OCI-LY3 (cell line): ENCODE results near the gene AFF2.

Experiments used
- H2AFZ ChIP-seq: fragments of 200-600, 300-600 bp; shearing (Covaris generic); 2 replicates; pipeline ENCODE4 v1.6.0; 2014; ENCODE audit warnings: antibody characterized with exemption, low read depth, low read length
- H3K27ac ChIP-seq: fragments of 200-600, 300-600 bp; sonication (generic); 2 replicates; pipeline ENCODE4 v1.5.1; 2014; ENCODE audit warnings: mild to moderate bottlenecking, low read length, moderate library complexity, mixed read lengths
- H3K27me3 ChIP-seq: fragments of 200-600, 300-600 bp; sonication (generic); 2 replicates; pipeline ENCODE4 v1.6.1; 2014; ENCODE audit warnings: low read depth, low read length, mixed read lengths
- H3K36me3 ChIP-seq: fragments of 200-600, 300-600 bp; sonication (generic); replicated peaks from 2 replicates; pipeline ENCODE3; 2014; ENCODE audit warnings: low read depth, low read length, mixed read lengths
- H3K4me1 ChIP-seq: fragments of 300-600, 200-600 bp; sonication (generic); 2 replicates; pipeline ENCODE4 v1.6.1; 2014; ENCODE audit warnings: low read length, mixed read lengths
- H3K4me2 ChIP-seq: fragments of 200-600, 300-600 bp; sonication (generic); 2 replicates; pipeline ENCODE4 v1.6.1; 2014; ENCODE audit warnings: low read length, mixed read lengths
- H3K4me3 ChIP-seq: fragments of 300-600, 200-600 bp; sonication (generic); 2 replicates; pipeline ENCODE4 v1.5.1; 2014; ENCODE audit warnings: antibody characterized with exemption, mild to moderate bottlenecking, low read length, moderate library complexity
- H3K79me2 ChIP-seq: fragments of 300-600, 200-600 bp; shearing (Covaris generic); 2 replicates; pipeline ENCODE4 v1.6.1; 2014; ENCODE audit warnings: mild to moderate bottlenecking, low read length, mixed read lengths
- H3K9ac ChIP-seq: fragments of 300-600, 200-600 bp; shearing (Covaris generic); 2 replicates; pipeline ENCODE4 v1.6.0; 2014; ENCODE audit warnings: mild to moderate bottlenecking, low read length, moderate library complexity
- H3K9me3 ChIP-seq: fragments of 200-600, 300-600 bp; shearing (Covaris generic); 2 replicates; pipeline ENCODE4 v1.6.1; 2014; ENCODE audit warnings: low read length, mixed read lengths; ENCODE audit not compliant: insufficient read depth
- H4K20me1 ChIP-seq: fragments of 200-600, 300-600 bp; sonication (generic); 2 replicates; pipeline ENCODE4 v1.6.1; 2016; ENCODE audit warnings: low read length, mixed read lengths; ENCODE audit not compliant: insufficient read depth
- CTCF ChIP-seq: fragments of 200-600, 300-600 bp; sonication (generic); IDR thresholded peaks from 2 replicates; pipeline ENCODE4 v1.5.1; 2014; ENCODE audit warnings: antibody characterized with exemption, low read length, low read depth
- EZH2phosphoT487 ChIP-seq: fragments of 200-600 bp; shearing (Covaris generic); IDR thresholded peaks from 2 replicates; pipeline ENCODE4 v1.6.1; 2018; ENCODE audit warnings: antibody characterized with exemption, mixed run types, low read depth

The AFF2 gene

GRCh38 chrX:148976571-148977400 lies 476.4 kb downstream of the AFF2 start:
- Histone ChIP-seq H3K36me3 (no peaks in the 10 kb centered on the region), H3K9me3 (no peaks in the 10 kb centered on the region)
- TF ChIP-seq EZH2phosphoT487: no peak
- TF ChIP-seq CTCF: no peak

DNA sequence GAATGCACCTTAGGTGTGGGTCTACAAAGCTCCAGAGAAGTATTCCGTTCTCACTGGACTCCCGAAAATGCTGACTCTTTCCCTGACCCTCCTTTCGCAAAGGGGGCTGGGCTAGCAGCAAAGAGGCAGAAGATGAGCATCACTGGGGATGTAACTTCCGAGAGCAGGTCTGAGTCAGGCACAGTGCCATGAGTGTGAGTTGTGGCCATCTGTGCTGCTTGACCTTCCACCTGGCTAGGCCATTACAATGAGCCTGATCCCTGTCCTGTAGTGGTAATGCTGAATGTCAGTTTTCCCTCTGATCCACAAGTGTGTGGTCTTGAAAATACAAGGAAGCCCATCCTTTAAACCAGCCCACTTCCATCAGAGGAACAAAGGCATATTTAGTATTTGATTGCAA lies 479.4 kb downstream of the AFF2 start:
- Histone ChIP-seq H3K4me1 (peaks cover 7% of the 10 kb centered on the region), H3K79me2 (no peaks in the 10 kb centered on the region), H3K4me3 (no peak overlapping the region), H3K4me2 (no peak overlapping the region), H3K27ac (no peak overlapping the region), H3K27me3 (no peaks in the 10 kb centered on the region), H4K20me1 (no peaks in the 10 kb centered on the region), H3K9me3 (no peaks in the 10 kb centered on the region), H3K9ac (no peak overlapping the region), H2AFZ (no peak overlapping the region), H3K36me3 (no peaks in the 10 kb centered on the region)
- no peak for TF ChIP-seq EZH2phosphoT487
- TF ChIP-seq CTCF: no peak

More at GRCh38 chrX:148976571-148977400, 476.4 kb downstream of the AFF2 start:
- Histone ChIP-seq H3K4me3 (no peak overlapping the region), H3K4me1 (no peaks in the 10 kb centered on the region), H3K27me3 (no peaks in the 10 kb centered on the region), H4K20me1 (no peaks in the 10 kb centered on the region), H3K27ac (no peak overlapping the region), H3K79me2 (no peaks in the 10 kb centered on the region), H3K4me2 (no peak overlapping the region), H3K9ac (no peak overlapping the region), H2AFZ (no peak overlapping the region)

GRCh38 chrX:148984238-148984637 lies 483.8 kb downstream of the AFF2 start:
- Histone ChIP-seq H3K79me2 (no peaks in the 10 kb centered on the region), H3K27ac (no peak overlapping the region), H3K9me3 (no peaks in the 10 kb centered on the region), H3K4me1 (peaks cover 7% of the 10 kb centered on the region), H4K20me1 (no peaks in the 10 kb centered on the region), H3K4me3 (no peak overlapping the region), H2AFZ (no peak overlapping the region), H3K36me3 (no peaks in the 10 kb centered on the region), H3K27me3 (no peaks in the 10 kb centered on the region), H3K9ac (no peak overlapping the region), H3K4me2 (no peak overlapping the region)
- TF ChIP-seq EZH2phosphoT487 (no peak), CTCF (no peak)

- no peaks in the 10 kb centered on the region for H4K20me1 ChIP-seq
- no peak overlapping the region for H3K4me2 ChIP-seq
- no peak overlapping the region for H3K4me3 ChIP-seq
- no peak for TF ChIP-seq CTCF
- no peak for TF ChIP-seq EZH2phosphoT487
- no peak overlapping the region for H2AFZ ChIP-seq
- no peaks in the 10 kb centered on the region for H3K36me3 ChIP-seq
- no peak overlapping the region for H3K27ac ChIP-seq
- H3K79me2 ChIP-seq: no peaks in the 10 kb centered on the region
- H3K27me3 ChIP-seq: no peaks in the 10 kb centered on the region
- H3K4me1 ChIP-seq: no peaks in the 10 kb centered on the region
- no peaks in the 10 kb centered on the region for H3K9me3 ChIP-seq
- H3K9ac ChIP-seq: no peak overlapping the region
Observed at GRCh38 chrX:148991502-148991901, 491.1 kb downstream of the AFF2 start.
